Breast epithelium (tissue), 3 donors: Measurements from ENCODE around the gene AFF4.
"Not testable (repeated sequence)": the region's sequence is repeated elsewhere in the genome, so short reads cannot be mapped to it uniquely, and the experiment has no call there.

Source experiments
- CTCF ChIP-seq, 3 donors: fragments of 450-650 bp; IDR thresholded peaks; one replicate each; pipeline ENCODE4 v1.5.1; 2016 to 2017; ENCODE audit warnings: antibody characterized with exemption in 3 of 3, mild to moderate bottlenecking in 3 of 3, moderate library complexity in 3 of 3
- POLR2A ChIP-seq: fragments of 450-650 bp; IDR thresholded peaks from one replicate; pipeline ENCODE4 v1.6.1; 2016; ENCODE audit warnings: antibody characterized with exemption, mild to moderate bottlenecking, moderate library complexity
- POLR2AphosphoS5 ChIP-seq, 3 donors: sonication (generic); formaldehyde crosslinking; IDR thresholded peaks; one replicate each; pipeline ENCODE4 v1.6.1; 2017; ENCODE audit warnings: antibody characterized with exemption in 3 of 3

- TF ChIP-seq CTCF (IDR thresholded peaks at IDR 0.05); POLR2A; POLR2AphosphoS5 (IDR thresholded peaks at IDR 0.05): not testable (repeated sequence)
Observed at GRCh38 chr5:132972436-132972828, 9.0 kb upstream of the AFF4 start.
